ENCODE data around the gene ALDH16A1.

The ALDH16A1 gene

DNA sequence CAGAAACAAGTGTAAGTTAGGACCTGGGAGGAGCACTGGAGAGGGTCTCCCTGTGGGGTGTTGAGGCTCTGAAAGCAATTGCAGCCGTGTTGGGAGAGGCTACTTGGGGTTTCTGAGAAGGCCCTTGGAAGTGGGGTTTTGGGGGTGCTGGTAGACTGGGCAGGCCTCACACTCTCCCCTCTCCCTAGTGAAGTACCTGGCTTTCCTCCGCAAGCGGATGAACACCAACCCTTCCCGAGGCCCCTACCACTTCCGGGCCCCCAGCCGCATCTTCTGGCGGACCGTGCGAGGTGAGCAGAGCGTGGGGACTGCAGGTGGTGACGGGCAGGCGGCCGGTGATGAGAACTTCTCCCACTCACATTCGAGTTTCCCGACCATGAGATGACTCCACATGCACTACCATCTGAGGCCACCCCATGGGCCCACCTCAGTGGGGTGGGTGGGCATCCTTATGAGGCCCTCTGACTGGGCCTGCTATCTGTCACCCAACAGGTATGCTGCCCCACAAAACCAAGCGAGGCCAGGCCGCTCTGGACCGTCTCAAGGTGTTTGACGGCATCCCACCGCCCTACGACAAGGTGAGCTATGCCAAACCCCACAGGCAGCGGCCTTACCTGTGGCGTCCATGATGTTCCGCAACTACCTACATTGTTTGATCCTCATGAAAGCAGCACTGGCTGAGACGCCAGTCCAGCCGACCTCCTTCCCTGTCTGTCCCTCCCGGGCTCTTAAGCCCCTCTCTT is 37.4 kb downstream of the ALDH16A1 start:
- no peak for DNase-seq

GRCh38 chr19:49491030-49491803 is 38.2 kb downstream of the ALDH16A1 start:
- no peak for DNase-seq

GRCh38 chr19:49491804-49492572 is 39.0 kb downstream of the ALDH16A1 start:
- DNase-seq = no peak

DNA sequence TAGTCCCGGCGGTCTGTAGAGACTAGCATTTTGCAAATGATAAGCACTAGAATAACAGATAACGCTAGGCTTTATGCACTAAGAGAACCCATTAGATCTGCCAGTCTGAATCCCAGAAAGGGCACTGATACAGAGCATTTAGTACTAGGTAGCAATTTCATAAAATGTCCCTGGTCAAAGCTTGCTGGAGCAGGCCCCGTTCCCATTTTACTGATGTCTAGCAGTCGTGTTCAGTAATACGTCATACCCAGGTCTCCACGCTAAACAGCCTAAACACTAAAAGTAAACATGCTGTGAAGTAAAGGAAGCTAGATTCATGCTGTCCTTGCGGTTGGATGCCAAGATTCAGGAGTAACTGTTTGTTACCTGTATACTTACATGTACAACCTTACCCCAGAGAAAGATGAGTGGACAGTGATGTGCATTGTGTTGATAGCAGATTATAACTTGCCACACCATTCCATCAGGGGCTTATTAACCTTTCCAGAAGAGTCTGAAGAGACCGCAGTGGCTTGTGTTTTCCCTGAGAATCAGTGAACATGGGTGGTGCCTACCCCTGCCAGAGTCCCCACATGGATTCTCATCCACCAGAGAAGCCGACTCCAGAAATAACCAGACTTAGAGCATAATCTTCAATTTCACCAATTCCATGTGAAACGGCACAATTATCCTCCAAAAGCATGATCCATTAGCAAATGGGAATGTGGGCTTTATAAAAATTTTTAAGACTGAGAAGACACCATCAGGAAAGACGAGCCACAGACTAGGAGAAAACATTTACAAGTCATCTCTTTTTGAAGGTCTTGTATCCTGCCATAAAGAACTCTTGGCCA is 39.8 kb downstream of the ALDH16A1 start:
- no peak for DNase-seq

DNA sequence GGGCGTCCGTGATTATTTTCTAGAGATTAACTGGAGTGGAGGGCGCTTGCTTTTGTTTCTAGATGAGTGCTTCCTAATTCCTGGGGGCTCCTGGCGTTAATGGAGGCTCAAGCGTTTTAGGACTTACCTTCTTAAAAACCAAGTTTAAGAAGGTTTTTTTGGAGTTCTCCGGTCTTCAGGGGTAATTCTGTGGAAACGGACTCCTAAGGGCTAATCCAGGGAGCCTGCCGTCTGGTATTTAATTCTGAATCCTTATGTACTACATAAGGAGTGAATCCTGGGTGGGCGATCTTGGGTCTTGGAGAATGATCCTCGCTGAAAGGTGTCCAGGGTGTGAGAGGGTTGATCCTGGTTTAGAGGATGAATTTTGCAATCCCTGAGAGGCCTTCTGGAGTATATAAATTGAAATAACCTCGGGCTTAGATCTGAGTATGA is 43.6 kb downstream of the ALDH16A1 start:
- DNase-seq = no peak

- DNase-seq = no peak
Observed at GRCh38 chr19:49497047-49497788, 44.2 kb downstream of the ALDH16A1 start.

DNA sequence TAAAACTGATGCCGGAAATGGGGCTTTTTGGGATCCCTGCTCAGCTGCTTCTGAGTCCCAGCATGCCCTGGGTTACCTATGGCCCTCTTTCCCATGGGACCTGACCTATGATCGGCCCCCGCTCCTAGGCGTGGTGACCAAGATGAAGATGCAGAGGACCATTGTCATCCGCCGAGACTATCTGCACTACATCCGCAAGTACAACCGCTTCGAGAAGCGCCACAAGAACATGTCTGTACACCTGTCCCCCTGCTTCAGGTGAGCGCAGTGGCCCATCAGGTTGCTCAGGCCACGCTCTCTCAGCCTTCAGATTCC is 44.7 kb downstream of the ALDH16A1 start:
- DNase-seq = no peak

GRCh38 chr19:49498475-49498874 is 45.5 kb downstream of the ALDH16A1 start:
- no peak for DNase-seq

DNA sequence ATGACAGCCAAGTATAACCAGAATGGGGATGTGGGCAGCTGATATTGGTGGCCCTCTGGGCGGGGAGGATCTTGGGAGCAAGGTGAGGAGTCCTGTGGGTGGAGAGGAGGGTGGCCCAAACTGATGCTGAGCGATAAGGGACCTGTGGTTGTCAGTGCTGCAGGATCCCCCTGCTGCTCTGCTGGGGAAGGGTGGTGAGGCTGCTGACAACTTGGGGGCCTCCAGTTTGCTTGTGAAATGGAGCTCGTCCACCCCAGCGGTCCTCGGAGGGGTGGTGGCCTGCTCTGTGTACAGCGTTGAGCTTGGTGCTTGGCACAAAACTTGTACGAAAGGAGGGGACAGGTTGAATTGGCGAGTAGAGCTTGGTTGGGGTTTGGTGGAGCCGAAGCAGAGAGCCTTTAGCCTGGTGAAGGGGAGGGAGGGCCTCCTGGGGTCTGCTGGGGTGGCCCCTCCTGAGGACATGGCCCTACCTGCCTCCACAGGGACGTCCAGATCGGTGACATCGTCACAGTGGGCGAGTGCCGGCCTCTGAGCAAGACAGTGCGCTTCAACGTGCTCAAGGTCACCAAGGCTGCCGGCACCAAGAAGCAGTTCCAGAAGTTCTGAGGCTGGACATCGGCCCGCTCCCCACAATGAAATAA is 46.1 kb downstream of the ALDH16A1 start:
- no peak for DNase-seq

GRCh38 chr19:49502866-49503581 is 50.0 kb downstream of the ALDH16A1 start:
- DNase-seq = peak; percentile 27

- no peak for DNase-seq
Observed at GRCh38 chr19:49503582-49503962, 50.5 kb downstream of the ALDH16A1 start.

GRCh38 chr19:49506575-49507105 is 53.6 kb downstream of the ALDH16A1 start:
- no peak for DNase-seq

- no peak for DNase-seq
Observed at GRCh38 chr19:49507803-49508494, 54.9 kb downstream of the ALDH16A1 start.

- DNase-seq = no peak
Observed at GRCh38 chr19:49512970-49513745, 60.1 kb downstream of the ALDH16A1 start.

- no peak for DNase-seq
Observed at GRCh38 chr19:49513746-49514118, 60.7 kb downstream of the ALDH16A1 start.

- no peak for DNase-seq
Observed at GRCh38 chr19:49514151-49514550, 61.1 kb downstream of the ALDH16A1 start.

DNA sequence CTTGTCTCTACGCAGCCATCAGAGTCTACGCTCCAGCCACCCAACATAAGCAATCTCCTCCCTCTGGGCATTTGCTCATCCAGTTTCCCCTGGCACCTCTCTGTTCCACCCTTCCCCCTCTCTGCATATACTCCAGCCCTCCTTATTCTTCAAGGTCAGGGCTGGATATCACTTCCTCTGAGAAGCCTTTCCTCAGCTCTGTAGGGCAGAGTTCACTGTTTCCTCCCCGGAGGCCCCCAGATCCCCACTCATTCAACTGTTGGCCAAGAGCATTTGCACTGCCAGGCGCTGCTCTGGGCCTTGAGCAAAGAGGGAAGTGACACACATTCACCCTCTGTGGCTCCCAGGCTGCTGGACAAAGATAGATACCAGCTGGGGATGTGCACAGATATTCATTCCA is 62.7 kb downstream of the ALDH16A1 start:
- no peak for DNase-seq

GRCh38 chr19:49518033-49518432 is 65.0 kb downstream of the ALDH16A1 start:
- no peak for DNase-seq
